Measurements from ENCODE around the gene PAXX. TPM values are rescaled to one million over a fixed set of nuclear protein-coding genes. Genes with fewer than 3 reads are reported as not detected.

The PAXX gene
- total RNA-seq, 1 donor from 2014 or later, result 51.4 TPM

GRCh38 chr9:136973618-136974617 is 18.3 kb upstream of the PAXX start:
- Mint-ChIP-seq H3K36me3 (ENCODE audit: unreplicated experiment) (no peaks in the 10 kb centered on the region), H3K27me3 (ENCODE audit: unreplicated experiment) (no peaks in the 10 kb centered on the region), H3K4me3 (ENCODE audit: unreplicated experiment) (no peak overlapping the region), H3K9me3 (ENCODE audit: unreplicated experiment) (no peaks in the 10 kb centered on the region), H3K27ac (ENCODE audit: unreplicated experiment) (no peak overlapping the region), H3K4me1 (ENCODE audit: unreplicated experiment) (peaks cover 4% of the 10 kb centered on the region)
- TF ChIP-seq, protein P1, sequence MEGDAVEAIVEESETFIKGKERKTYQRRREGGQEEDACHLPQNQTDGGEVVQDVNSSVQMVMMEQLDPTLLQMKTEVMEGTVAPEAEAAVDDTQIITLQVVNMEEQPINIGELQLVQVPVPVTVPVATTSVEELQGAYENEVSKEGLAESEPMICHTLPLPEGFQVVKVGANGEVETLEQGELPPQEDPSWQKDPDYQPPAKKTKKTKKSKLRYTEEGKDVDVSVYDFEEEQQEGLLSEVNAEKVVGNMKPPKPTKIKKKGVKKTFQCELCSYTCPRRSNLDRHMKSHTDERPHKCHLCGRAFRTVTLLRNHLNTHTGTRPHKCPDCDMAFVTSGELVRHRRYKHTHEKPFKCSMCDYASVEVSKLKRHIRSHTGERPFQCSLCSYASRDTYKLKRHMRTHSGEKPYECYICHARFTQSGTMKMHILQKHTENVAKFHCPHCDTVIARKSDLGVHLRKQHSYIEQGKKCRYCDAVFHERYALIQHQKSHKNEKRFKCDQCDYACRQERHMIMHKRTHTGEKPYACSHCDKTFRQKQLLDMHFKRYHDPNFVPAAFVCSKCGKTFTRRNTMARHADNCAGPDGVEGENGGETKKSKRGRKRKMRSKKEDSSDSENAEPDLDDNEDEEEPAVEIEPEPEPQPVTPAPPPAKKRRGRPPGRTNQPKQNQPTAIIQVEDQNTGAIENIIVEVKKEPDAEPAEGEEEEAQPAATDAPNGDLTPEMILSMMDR (IDR thresholded peaks at IDR 0.05), result no peak
- no peak for DNase-seq (ENCODE audit: extremely low spot score, unreplicated experiment)

DNA sequence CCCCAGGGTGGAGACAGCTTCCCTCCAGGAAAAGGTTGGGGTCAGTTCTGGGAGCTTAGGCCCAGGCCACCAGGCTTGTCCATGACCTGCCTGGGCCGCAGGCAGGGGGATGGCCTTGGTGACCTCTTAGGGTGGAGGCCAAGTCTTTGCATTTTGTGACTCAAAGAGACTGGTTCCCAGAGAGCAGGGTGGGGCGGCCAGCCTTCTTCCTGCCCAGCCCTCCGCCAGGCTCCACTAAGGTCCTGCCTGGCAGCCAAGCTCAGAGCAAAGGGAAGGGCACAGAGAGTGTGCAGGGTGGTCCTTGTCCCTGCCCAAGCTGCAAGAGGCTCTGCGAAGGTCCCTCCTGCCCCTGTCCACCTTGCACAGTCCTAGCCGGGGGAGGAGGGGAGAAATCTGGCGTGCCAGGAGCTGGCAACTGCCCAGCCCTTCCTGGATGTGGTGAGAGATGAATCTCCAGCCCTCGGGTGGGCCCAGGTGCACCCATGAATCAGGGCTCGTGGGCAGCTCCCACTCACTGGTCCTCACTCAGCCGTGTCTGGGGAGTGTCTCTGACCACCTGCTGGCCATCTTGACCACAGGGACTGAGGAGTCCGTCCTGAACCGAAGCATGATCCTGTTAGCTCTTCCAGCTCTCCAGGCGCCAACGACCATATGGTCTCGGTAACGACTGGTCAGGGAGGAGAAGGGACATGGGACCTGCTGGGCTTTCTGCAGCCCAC is 17.2 kb upstream of the PAXX start:
- H3K9me3 Mint-ChIP-seq (ENCODE audit: unreplicated experiment), result no peaks in the 10 kb centered on the region

GRCh38 chr9:136975644-136976043 is 16.6 kb upstream of the PAXX start:
- Mint-ChIP-seq H3K4me3 (ENCODE audit: unreplicated experiment) (no peak overlapping the region), H3K4me1 (ENCODE audit: unreplicated experiment) (peaks cover 4% of the 10 kb centered on the region), H3K9me3 (ENCODE audit: unreplicated experiment) (no peaks in the 10 kb centered on the region), H3K36me3 (ENCODE audit: unreplicated experiment) (no peaks in the 10 kb centered on the region), H3K27ac (ENCODE audit: unreplicated experiment) (no peak overlapping the region), H3K27me3 (ENCODE audit: unreplicated experiment) (no peaks in the 10 kb centered on the region)
- no peak for DNase-seq (ENCODE audit: extremely low spot score, unreplicated experiment)
- TF ChIP-seq, protein P1 (IDR thresholded peaks at IDR 0.05), result no peak

More for the DNA sequence above, 17.2 kb upstream of the PAXX start:
- Mint-ChIP-seq H3K4me1 (ENCODE audit: unreplicated experiment) (peaks cover 4% of the 10 kb centered on the region), H3K4me3 (ENCODE audit: unreplicated experiment) (no peak overlapping the region), H3K36me3 (ENCODE audit: unreplicated experiment) (no peaks in the 10 kb centered on the region), H3K27me3 (ENCODE audit: unreplicated experiment) (no peaks in the 10 kb centered on the region), H3K27ac (ENCODE audit: unreplicated experiment) (no peak overlapping the region)
- TF ChIP-seq, protein P1 (IDR thresholded peaks at IDR 0.05), result no peak
- DNase-seq (ENCODE audit: extremely low spot score, unreplicated experiment), result no peak

- Mint-ChIP-seq H3K4me1 (ENCODE audit: unreplicated experiment) (peaks cover 4% of the 10 kb centered on the region), H3K27ac (ENCODE audit: unreplicated experiment) (no peak within 1 kb of the TSS), H3K4me3 (ENCODE audit: unreplicated experiment) (peak within 1 kb of the TSS; percentile 58), H3K27me3 (ENCODE audit: unreplicated experiment) (no peaks in the 10 kb centered on the region), H3K36me3 (ENCODE audit: unreplicated experiment) (no peaks in the 10 kb centered on the region), H3K9me3 (ENCODE audit: unreplicated experiment) (no peaks in the 10 kb centered on the region)
- DNase-seq (ENCODE audit: extremely low spot score, unreplicated experiment), result no peak
- TF ChIP-seq, protein P1 (IDR thresholded peaks at IDR 0.05), result no peak
Observed at GRCh38 chr9:136977223-136977622, 15.0 kb upstream of the PAXX start, which contains the start of gene PTGDS. Gene PTGDS (plus strand): TSS chr9:136977504. CDS start chr9:136977579, 75 bp downstream.
